GM19043 (cell line): ENCODE data around the gene CAST.
"Not testable (repeated sequence)": the region's sequence is repeated elsewhere in the genome, so short reads cannot be mapped to it uniquely, and the experiment has no call there.

ENCODE experiments used
- ATAC-seq: cut with Tn5 transposase; IDR thresholded peaks from one replicate; pipeline ENCODE4 v1.9.1; 2021; ENCODE audit warnings: low read depth; ENCODE audit not compliant: unreplicated experiment

The CAST gene

GRCh38 chr5:96743065-96743768 lies 81.0 kb downstream of the CAST start:
- ATAC-seq = no peak

GRCh38 chr5:96743805-96744204 lies 81.6 kb downstream of the CAST start:
- ATAC-seq = no peak

- not testable (repeated sequence) for ATAC-seq
Measured at GRCh38 chr5:96744218-96744617, 82.0 kb downstream of the CAST start.

- no peak for ATAC-seq
Measured at GRCh38 chr5:96745025-96745424, 82.8 kb downstream of the CAST start.

- no peak for ATAC-seq
Measured at GRCh38 chr5:96745844-96746531, 83.8 kb downstream of the CAST start.

- no peak for ATAC-seq
Measured at GRCh38 chr5:96747720-96748119, 85.5 kb downstream of the CAST start.

GRCh38 chr5:96750110-96750822 lies 88.1 kb downstream of the CAST start:
- ATAC-seq = no peak

GRCh38 chr5:96751203-96752169 lies 89.3 kb downstream of the CAST start:
- no peak for ATAC-seq

GRCh38 chr5:96752341-96753016 lies 90.3 kb downstream of the CAST start:
- ATAC-seq = no peak

GRCh38 chr5:96753017-96753397 lies 90.8 kb downstream of the CAST start:
- no peak for ATAC-seq

GRCh38 chr5:96753848-96754247 lies 91.7 kb downstream of the CAST start:
- no peak for ATAC-seq

- no peak for ATAC-seq
Measured at GRCh38 chr5:96755851-96756250, 93.7 kb downstream of the CAST start.

- no peak for ATAC-seq
Measured at GRCh38 chr5:96756985-96757384, 94.8 kb downstream of the CAST start.

- ATAC-seq = no peak
Measured at GRCh38 chr5:96758621-96759020, 96.4 kb downstream of the CAST start.

- ATAC-seq = no peak
Measured at GRCh38 chr5:96761618-96762017, 99.4 kb downstream of the CAST start.

GRCh38 chr5:96763026-96763425 lies 100.8 kb downstream of the CAST start:
- ATAC-seq = no peak

GRCh38 chr5:96765043-96765442 lies 102.9 kb downstream of the CAST start:
- no peak for ATAC-seq

- ATAC-seq = no peak
Measured at GRCh38 chr5:96768708-96769251, 106.6 kb downstream of the CAST start.

- ATAC-seq = no peak
Measured at GRCh38 chr5:96771395-96771794, 109.2 kb downstream of the CAST start.

- ATAC-seq = no peak
Measured at GRCh38 chr5:96772111-96772510, 109.9 kb downstream of the CAST start.
